HG03175 (cell line): Measurements from ENCODE around the gene CFAP97.
"Not testable (repeated sequence)": the region's sequence is repeated elsewhere in the genome, so short reads cannot be mapped to it uniquely, and the experiment has no call there.

ENCODE experiments used
- ATAC-seq: cut with Tn5 transposase; IDR thresholded peaks from one replicate; pipeline ENCODE4 v1.9.1; 2021; ENCODE audit warnings: mild to moderate bottlenecking, moderate library complexity; ENCODE audit not compliant: unreplicated experiment

Gene CFAP97

DNA sequence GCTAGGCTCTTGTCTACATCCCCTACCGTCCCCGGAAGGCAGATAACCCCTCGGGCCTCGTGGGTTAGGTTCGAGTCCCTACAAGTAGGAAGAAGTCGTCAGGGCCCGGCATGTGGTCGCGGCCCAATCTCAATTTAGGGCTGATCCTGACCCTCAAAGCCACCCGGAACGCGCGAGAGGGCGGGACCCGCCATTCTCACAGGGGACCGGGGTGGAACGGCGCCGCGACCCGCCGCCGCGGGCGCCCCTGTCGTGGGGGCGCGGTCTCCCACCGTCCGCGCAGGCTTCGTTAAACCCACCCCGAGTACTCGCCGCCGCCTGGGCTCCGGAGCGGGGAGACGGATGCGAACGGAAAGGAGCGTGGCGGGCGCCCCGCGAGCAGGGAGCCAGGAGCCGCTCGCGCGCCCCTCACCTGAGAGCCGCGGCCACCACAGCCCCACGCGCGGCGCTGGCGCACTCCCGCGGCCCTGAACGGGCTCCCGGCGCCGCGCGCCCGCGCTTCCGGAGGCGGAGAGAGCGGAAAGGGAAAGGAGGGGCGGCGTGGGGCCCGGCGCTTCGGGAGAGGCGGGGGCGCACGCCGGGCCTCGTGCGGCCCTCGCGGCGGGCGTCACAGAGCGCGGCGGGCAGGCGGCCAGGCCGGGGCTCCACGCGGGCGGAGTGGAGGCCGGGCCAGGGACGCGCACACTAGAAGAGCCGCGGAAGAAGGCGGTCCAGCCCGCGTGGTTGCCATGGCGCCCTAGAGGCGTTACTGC lies at the start of gene CFAP97:
Gene CFAP97 (minus strand): TSS at position 515 of the 752 bp plus-strand sequence. CDS start 12,804 bp downstream, outside the sequence.
- peak; percentile 78 for ATAC-seq

DNA sequence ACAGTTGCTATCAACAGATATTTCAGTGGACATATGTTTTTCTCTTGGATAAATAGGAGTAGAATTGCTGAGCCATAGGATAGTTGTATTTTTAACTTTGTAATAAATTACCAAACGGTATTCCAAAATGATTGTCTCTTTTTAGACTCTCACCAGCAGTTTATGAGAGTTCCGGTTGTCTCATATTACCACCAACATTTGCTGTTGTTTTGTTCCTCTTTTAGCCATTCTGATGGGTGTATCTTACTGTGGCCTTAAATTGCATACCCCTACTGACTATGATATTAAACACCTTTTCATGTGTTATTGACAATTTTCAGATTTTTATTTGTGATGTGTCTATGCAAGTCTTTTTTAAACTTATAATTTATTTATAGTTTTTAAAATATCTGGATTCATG lies 45.3 kb upstream of the CFAP97 start:
- no peak for ATAC-seq

DNA sequence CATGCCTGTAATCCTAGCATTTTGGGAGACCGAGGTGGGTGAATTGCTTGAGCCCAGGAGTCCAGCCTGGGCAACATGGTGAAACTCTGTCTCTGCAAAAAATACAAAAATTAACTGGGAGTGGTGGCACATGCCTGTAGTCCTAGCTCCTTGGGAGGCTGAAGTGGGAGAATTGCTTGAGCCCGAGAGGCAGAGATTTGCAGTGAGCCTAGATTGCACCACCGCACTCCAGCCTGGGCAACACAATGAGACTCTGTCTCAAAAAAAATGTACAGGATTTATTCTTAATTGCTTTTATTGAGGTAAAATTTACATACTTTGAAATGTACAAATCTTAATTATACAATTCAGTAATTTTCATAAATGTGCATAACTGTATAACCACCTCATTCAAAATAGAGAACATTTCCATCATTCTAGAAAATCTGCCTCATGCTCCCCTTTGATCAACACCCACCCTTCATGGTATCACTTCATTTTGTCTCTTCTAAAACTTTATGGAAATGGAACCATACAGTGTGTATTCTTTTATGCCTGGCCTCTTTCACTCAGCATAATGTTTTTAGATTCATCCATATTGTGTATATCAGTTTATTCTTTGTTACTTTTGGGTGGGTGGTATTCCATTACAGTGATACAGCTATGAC lies 44.7 kb upstream of the CFAP97 start:
- ATAC-seq: no peak

DNA sequence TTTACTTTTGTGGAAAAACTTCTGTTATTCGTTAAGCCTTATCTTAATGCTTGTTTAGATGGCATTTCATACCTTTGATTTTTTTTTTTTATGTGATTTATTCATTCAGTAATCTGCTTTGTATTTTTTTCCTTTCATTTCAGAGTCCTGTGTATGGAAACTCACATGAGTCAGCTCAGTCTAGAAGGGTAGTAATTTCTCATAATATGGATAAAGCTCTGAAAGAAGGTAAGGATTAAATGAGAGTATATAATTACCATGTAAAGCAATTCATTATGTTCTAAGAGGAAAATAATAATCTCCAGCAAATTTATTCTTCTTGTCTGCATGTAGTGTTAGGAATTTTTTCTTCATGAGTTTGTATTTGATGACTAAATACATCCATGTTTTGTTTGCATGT lies 43.4 kb upstream of the CFAP97 start:
- ATAC-seq: no peak

DNA sequence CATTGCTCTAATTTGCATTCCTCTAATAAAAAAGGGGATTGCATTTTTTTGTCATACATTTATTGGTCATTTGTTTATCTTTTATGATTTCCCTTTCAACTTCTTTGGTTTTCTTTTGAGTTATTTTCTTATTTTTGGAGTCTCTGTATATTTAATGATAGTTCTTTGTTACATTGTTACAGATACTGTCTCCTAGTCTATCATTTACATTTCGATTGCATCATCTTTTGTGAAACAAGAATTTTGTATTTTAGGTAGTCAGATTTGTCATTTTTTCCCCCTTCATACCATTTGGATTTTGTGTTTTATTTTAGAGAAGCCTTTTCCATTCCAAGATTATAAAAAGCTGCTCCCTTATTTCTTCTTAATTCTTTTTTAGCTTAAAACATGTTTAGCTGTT lies 42.7 kb upstream of the CFAP97 start:
- no peak for ATAC-seq

DNA sequence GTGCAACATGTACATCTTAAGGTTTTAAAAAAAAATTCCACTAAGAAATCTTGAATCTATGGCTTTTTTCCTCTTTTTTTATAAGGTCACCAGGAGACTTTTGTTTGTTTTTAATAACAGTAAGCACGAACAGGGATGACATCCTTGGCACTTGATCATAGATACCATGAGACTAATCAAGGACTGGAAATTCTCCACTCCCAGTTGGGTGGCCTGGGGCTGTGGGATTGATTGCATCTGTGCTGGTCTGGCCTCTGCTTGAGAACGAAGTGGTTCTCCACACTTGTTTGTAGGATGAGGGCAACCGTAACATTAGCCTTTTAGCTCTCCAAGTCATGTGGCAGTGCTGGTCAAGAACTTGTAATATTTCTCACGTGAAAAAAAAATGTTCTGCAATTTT lies 41.0 kb upstream of the CFAP97 start:
- no peak for ATAC-seq

DNA sequence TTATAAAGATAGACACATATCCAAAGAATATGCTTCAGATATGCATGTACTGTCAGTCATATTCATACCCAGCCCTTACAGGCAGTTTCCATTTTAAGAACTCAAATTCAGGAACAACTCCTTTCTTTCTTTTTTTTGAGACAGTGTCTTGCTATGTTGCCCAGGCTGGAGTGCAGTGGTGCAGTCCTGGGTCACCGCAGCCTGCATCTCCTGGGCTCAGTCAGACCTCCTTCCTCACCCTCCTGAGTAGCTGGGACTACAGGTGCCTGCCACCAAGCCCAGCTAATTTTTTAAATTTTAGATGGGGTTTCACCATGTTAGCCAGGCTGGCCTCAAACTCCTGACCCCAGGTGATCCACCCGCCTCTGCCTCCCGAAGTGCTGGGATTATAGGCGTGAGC lies 40.1 kb upstream of the CFAP97 start:
- ATAC-seq: no peak

DNA sequence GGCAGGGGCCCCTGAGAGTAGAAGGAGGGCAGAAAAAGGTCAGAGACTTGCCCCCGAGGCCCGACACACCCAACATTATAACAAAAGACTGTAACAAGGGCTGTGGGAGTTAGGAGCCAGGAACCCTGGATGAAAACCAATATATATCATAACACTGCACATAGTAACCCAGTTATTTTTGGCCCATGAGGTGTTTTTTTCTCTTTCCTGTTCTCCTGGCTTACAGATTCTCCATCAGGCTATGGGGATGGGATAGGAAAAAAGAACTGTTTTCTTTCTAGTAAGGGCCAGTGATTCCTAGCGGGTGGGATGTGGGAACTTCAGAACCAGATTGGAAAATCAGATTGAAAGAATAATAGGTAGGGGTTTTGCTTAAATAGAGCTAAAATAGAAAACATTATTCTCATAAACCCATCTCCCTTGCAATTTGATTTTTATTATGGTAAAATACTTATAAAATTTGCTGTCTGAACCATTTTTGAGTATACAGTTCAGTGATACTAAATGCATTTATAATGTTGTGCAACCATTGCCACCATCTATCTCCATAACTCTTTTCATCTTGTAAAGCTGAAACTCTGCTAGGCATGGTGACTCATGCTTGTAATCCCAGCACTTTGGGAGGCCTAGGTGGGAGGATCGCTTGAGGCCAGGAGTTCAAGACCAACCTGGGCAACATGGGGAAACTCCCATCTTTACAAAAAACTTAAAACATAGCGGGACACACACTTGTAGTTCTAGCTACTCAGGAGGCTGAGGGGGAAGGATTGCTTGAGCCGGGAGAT lies 39.1 kb upstream of the CFAP97 start:
- no peak for ATAC-seq

DNA sequence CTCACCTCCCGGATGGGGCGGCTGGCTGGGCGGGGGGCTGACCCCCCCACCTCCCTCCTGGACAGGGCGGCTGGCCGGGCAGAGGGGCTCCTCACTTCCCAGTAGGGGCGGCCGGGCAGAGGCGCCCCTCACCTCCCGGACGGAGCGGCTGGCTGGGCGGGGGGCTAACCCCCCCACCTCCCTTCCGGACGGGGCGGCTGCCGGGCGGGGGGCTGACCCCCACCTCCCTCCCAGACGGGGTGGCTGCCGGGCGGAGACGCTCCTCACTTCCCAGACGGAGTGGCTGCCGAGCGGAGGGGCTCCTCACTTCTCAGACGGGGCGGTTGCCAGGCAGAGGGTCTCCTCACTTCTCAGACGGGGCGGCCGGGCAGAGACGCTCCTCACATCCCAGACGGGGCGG lies 36.7 kb upstream of the CFAP97 start:
- not testable (repeated sequence) for ATAC-seq

DNA sequence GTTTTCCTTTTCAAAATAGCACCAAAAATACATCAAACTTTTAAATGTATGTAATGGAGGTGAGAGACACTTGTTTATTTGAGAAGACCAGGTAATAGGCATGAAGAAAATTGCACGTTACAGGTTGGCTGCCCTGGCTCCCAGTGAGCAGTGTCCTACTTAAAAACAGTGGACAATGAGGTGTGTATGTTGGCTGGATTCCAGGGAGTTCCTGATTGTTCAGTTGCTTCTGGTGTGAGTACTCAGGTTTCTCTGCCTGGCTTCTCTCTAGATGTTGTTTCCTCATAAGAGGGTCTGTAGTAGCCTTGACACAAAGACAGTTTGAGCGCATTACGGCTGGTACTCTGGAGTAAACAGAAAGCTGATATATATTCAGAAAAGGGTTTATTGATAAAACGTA lies 35.0 kb upstream of the CFAP97 start:
- no peak for ATAC-seq

DNA sequence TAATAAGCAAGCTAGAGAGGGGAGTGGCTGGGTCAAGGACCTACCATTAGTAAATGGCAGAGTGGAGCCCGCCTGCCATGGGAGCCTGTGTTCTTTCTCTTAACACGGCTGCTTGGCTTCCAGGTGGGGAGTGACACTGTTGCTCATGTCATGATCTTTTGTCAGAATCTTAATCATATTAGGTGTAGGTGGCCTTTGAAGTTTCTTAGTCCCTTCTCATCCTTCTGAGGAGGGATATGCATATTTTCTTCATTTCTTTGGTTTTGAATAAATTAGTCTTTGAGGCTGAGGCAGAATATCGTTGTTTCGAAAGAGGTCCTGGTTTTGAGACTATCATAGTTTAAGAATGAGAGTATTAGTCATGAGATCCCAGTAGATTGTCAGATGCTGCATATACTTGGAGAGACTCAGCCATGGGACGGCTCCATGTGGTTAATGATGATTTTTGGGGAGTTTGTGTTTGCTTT lies 34.4 kb upstream of the CFAP97 start:
- ATAC-seq: no peak

DNA sequence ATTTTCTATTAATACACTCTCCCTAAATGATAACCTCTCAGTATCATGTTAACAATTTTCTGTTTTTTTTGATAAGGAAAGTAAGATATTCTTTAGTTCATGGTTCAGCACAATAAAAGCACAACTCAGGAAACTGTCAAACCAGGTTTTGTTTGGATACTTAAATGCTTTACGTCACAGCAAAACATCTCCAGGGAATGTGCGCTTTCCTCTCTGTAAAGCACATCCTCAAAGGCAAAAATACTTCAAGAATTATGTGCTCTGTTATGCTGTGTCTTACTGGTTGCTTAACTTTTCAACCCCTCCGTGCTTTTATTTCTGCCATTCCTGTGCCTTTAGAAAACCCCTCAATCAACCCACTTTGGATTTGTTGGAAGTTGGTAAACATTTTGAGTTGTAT lies 33.4 kb upstream of the CFAP97 start:
- no peak for ATAC-seq

DNA sequence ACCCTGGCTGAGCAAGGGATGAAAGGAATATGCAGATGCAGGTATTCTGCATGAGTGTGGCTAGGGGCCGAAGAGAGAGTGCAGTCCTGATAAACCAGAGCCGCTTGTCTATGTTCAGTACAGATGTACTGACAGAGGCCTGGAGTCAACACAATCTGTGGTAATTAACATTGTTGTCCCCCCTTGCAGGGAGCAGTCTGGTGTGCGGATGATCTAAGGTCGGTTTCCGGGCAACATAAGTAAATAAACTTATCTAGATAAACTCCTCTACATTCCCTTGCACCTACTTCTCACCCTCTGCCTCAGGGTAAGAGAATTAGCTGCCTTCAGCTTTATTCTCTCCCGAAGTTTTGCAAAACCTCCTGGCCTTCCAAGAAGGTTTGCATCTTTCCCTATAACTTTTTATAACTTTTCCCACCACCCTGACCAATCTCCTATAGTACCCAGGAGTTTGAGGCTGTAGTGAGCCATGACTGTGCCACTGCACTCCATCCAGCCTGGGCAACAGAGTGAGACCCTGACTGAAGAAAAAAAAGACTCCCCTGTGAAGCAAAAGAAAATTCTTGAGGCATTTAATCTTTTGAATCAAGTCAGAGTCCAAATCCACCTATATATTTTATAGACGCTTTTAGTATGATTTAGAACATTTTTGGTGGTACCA lies 32.2 kb upstream of the CFAP97 start:
- ATAC-seq: no peak

DNA sequence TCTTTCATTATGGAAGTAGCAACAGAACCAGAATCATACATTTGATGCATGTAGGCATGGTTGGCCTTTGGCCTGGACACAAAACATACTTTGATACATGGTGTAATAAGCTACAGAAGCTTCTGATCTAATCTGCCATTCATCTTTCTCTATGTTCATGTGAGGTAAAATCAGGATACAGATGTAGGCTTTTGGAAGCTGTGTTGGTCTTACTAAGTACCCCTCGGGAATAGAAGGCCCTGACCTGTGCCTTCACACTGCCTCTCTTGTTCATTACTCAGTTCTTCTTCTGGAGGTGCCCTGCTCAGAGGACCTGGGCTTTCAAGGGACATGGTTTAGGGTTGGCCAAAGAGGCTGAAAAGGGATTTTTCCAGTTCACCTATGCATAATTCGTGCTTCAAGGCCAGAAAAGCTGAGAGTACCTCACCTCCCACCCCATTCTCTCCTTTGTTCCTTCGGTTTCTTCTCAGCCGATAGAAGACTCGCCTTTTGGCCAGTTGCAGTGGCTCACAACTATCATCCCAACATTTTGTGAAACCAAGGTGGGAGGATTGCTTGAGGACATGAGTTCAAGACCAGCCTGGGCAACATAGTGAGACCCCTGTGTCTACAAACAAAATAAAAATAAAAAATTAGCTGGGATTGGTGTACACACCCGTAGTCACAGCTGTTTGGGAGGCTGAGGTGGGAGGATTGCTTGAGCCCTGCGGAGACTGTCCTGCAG lies 31.5 kb upstream of the CFAP97 start:
- ATAC-seq: no peak

DNA sequence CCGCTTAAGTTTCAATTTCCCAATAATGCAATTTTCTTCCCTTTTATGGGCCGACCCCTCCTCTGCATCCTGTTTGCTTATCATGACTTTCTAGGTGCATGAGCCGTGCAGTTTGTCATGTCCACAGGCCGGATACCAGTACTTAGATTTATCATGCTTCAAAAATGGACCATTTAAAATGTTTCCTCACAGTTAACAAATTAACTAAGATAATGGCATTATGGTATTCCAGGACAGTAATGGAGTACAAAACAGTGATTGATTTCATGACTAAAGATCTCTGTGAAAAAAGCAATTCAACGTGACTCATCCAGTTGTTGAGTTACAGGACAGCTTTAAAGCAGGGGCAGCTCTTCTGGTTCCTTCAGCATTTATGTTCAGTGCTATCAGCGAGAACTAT lies 28.6 kb upstream of the CFAP97 start:
- ATAC-seq: no peak

DNA sequence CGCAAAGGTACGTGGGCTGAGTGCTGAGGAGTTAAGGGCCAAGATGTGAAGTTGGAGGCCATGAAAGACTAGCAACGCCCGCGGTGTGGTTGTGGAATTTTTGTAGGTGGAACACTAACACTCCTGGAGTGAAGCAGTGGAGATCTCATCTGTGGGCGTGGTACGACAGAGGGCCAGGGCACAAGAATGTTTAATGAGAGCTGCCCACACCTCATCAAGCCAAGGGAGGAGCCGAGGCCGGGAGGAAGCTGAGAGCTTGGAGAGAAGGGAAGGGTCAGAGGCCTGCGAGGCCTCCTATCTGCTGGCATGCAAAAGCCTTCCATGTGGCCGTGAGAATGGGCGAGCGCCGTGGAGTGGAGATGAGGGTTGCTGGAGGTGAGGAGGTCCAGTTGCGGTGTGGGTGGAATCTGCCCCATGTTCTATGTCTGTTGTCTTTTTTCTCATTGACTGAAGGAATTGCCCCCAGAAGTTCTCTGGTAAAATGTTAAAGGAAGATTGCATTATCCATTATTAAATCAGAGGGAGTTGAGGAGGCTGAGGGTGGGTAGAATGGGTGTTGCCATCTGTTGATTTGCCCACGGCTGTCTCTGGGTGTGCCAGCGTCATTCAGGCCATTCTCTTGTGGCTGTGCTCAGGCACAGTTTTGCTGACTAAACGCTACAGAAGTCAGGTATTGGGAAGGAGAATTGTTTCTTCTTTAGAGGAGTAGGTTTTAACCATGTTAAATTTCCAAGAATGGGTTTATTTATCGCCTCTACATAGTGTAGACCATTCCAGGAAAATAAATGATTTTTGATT lies 25.4 kb upstream of the CFAP97 start:
- ATAC-seq: no peak

DNA sequence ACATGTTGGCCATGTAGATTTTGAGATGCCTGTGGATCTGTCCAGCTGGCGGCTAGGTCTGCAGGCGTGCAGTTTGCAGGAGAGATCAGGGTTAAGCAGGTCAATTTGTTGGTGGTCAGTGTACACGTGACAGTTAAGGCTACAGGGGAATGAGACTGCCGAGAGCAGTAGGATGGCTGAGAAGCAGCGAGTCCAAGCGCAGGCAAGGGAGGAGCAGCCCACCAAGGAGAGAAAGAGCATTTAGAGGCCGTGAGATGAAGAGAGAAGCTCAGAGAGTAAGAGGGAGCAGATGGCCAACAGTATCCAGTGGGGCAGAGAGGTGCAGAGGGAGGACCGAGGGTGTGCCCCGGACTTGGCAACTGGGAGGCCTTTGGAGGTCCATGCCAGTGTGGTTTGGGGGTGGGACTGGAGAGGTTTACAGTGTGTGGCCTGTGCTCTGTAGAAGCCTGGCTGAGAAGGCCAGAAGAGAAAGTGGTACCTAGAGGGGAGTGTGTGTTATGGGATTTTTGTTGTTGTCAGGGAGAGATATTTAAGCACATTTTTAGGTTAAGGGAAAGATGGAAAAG lies 24.0 kb upstream of the CFAP97 start:
- no peak for ATAC-seq

DNA sequence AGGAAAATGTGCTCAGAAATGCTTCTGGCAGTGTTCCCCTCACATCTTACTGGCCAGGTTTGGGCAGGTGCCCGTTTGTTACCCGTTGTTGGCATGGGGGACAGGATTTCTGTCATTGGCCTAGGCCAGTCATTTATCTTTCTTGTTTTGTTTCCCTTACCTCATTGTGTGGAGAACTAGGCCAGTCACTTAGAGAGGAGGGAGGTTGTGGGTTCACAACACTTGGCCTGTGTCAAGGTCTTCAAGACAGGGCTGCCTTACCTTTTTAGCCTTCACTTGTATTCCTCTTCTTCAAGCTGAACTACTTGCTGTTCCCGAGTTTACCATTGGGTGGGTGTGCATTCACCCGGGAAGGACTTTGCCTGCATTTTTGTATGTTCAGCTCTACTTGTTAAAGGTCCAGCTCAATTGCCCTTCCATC lies 23.3 kb upstream of the CFAP97 start:
- ATAC-seq: no peak

DNA sequence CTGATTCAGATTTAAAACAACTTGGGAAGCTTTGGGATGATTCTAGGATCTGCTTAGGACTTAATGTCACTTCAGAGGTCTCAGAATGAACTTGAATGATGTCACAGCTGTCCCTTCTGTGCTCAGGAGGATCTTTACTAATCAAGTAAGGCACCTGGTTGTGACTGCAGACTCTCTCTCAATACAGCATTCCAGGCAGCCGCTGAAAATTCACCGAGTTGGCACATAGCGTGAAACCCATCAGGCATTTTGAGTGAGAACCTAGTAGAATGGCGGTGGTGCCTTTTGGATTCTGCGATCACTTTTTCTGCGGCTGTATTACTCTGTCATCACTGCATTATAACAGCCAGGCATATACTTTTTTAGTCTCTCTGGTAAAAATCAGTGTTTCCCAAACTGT lies 22.1 kb upstream of the CFAP97 start:
- ATAC-seq: no peak
